Measurements from ENCODE around the gene MAP4K4. TPM values are rescaled to one million over a fixed set of nuclear protein-coding genes. Genes with fewer than 3 reads are reported as not detected.

The MAP4K4 gene
- total and polyA plus RNA-seq, 2 of the 13 experiments (the other 11 are each of a cell fraction or from before 2014, with no cell fraction given) = 105 to 264 TPM

- no peak for TF ChIP-seq ZBED4 (CRISPR knock-in tag; IDR thresholded peaks at IDR 0.05; ENCODE audit: borderline replicate concordance)
- TF ChIP-seq ZFP36L1 (CRISPR knock-in tag; IDR thresholded peaks at IDR 0.05) = no peak
- TF ChIP-seq ZNF3 (CRISPR knock-in tag; IDR thresholded peaks at IDR 0.05) = no peak
- no peak for TF ChIP-seq CSRNP1 (CRISPR knock-in tag; IDR thresholded peaks at IDR 0.05)
- TF ChIP-seq ZBTB40 (IDR thresholded peaks at IDR 0.05) = no peak
- TF ChIP-seq ZBTB40 (CRISPR knock-in tag; IDR thresholded peaks at IDR 0.05) = no peak
- TF ChIP-seq GPBP1L1 (CRISPR knock-in tag; IDR thresholded peaks at IDR 0.05) = no peak
- no peak for TF ChIP-seq ZNF530 (CRISPR knock-in tag; IDR thresholded peaks at IDR 0.05; ENCODE audit: low read depth)
- no peak for TF ChIP-seq HOXA9 (CRISPR knock-in tag; IDR thresholded peaks at IDR 0.05; ENCODE audit: borderline replicate concordance)
- no peak for TF ChIP-seq ZNF143 (CRISPR knock-in tag; IDR thresholded peaks at IDR 0.05)
- TF ChIP-seq NR2F2 (IDR thresholded peaks at IDR 0.05; ENCODE audit: borderline replicate concordance, low read depth) = no peak
- no peak for TF ChIP-seq KDM2A (CRISPR knock-in tag; IDR thresholded peaks at IDR 0.05; ENCODE audit: borderline replicate concordance, low read depth)
These were observed 125.9 kb downstream of the MAP4K4 start (continued) for GRCh38 chr2:101823347-101823791.
